GM12878 (cell line): Measurements from ENCODE around the gene IL18RAP. TPM values are rescaled to one million over a fixed set of nuclear protein-coding genes. Genes with fewer than 3 reads are reported as not detected.

Source experiments
- ATAC-seq: fragments of 200-7000 bp; cut with Tn5 transposase; 3 replicates; pipeline ENCODE4 v1.9.1; 2020; ENCODE audit warnings: mild to moderate bottlenecking, moderate library complexity
- BruUV-seq: library from RNA; stranded (reverse); fragments of 400-500 nt; replicated peaks from 2 replicates; lab custom pipeline; 2021; lab: Mats Ljungman, UMichigan
- CTCF ChIA-PET: fragments of 300-600 bp; sonication (Branson Sonifier 250); formaldehyde crosslinking; extraction: SDS; loops from one replicate; lab custom pipeline; 2021; ENCODE audit warnings: inconsistent platforms; lab: Yijun Ruan, JAX
- POLR2A ChIA-PET: fragments of 350-600 bp; formaldehyde crosslinking; extraction: SDS; loops from one replicate; lab custom pipeline; 2021; ENCODE audit warnings: inconsistent platforms; lab: Charles Lee
- RAD21 ChIA-PET: fragments of 300-600 bp; sonication (Branson Sonifier 250); formaldehyde crosslinking; loops from one replicate; lab custom pipeline; 2023; ENCODE audit warnings: antibody characterized with exemption; ENCODE audit not compliant: unreplicated experiment; lab: Charles Lee
- SMC1A ChIA-PET: fragments of 300-600 bp; sonication (Branson Sonifier 250); formaldehyde crosslinking; loops from one replicate; lab custom pipeline; 2023; ENCODE audit not compliant: unreplicated experiment, uncharacterized antibody; lab: Charles Lee
- DNase-seq: peaks from one replicate; pipeline ENCODE4 v3.0.0-alpha.2; 2011; ENCODE audit warnings: low read depth, low spot score
- FAIRE-seq: peaks from 3 replicates; lab custom pipeline; 2011; peaks lifted over from hg19 to GRCh38; lab: Jason Lieb, UNC
- H2AFZ ChIP-seq: 2 replicates; pipeline ENCODE4 v1.6.0; 2011; ENCODE audit warnings: low read depth, low read length, control low read depth; ENCODE audit not compliant: control insufficient read depth
- H3K27ac ChIP-seq: 2 replicates; pipeline ENCODE4 v1.5.1; 2011; ENCODE audit warnings: control low read depth; ENCODE audit not compliant: control insufficient read depth, insufficient read depth
- H3K27me3 ChIP-seq, 2 experiments: replicated peaks in 1 of 2; 2 replicates each; pipeline versions ENCODE4 v1.6.0 to v1.6.1; 2011; ENCODE audit warnings: low read length in 1 of 2; ENCODE audit not compliant: control insufficient read depth in 2 of 2, insufficient read depth in 2 of 2
- H3K36me3 ChIP-seq, 2 experiments: 2 replicates each; pipeline ENCODE4 v1.5.1; 2011; ENCODE audit warnings: low read length in 1 of 2; ENCODE audit not compliant: control insufficient read depth in 2 of 2, insufficient read depth in 2 of 2
- H3K4me1 ChIP-seq: 2 replicates; pipeline ENCODE4 v1.6.1; 2011; ENCODE audit warnings: mild to moderate bottlenecking, low read length, moderate library complexity, mixed read lengths; ENCODE audit not compliant: control insufficient read depth, insufficient read depth
- H3K4me2 ChIP-seq: 2 replicates; pipeline ENCODE4 v1.6.0; 2011; ENCODE audit warnings: control low read depth; ENCODE audit not compliant: control insufficient read depth, insufficient read depth
- H3K4me3 ChIP-seq: fragments of 200-600 bp; sonication (generic); 2 replicates; pipeline ENCODE4 v1.5.1; 2016
- H3K79me2 ChIP-seq: 2 replicates; pipeline ENCODE4 v1.6.0; 2011; ENCODE audit warnings: low read length; ENCODE audit not compliant: control insufficient read depth, insufficient read depth
- H3K9ac ChIP-seq: 2 replicates; pipeline ENCODE4 v1.8.0; 2011; ENCODE audit warnings: low read length, control low read depth, mixed read lengths; ENCODE audit not compliant: control insufficient read depth, insufficient read depth
- H3K9me3 ChIP-seq: replicated peaks from 3 replicates; pipeline ENCODE4 v1.5.1; 2011; ENCODE audit warnings: mild to moderate bottlenecking, low read length; ENCODE audit not compliant: control insufficient read depth, insufficient read depth
- H4K20me1 ChIP-seq: 2 replicates; pipeline ENCODE4 v1.6.0; 2011; ENCODE audit not compliant: control insufficient read depth, insufficient read depth
- IRF4 ChIP-seq: IDR thresholded peaks from 2 replicates; pipeline ENCODE4 v1.6.1; 2011; ENCODE audit warnings: low read depth, low read length
- MEF2A ChIP-seq: IDR thresholded peaks from 2 replicates; pipeline ENCODE4 v1.6.1; 2011; ENCODE audit warnings: low read depth, mild to moderate bottlenecking, low read length, moderate library complexity; ENCODE audit not compliant: insufficient read depth
- MYB ChIP-seq: fragments of 150-350 bp; IDR thresholded peaks from 2 replicates; pipeline ENCODE4 v1.6.1; 2014; ENCODE audit warnings: mild to moderate bottlenecking, low read depth, low read length, borderline replicate concordance
- NRF1 ChIP-seq: conservative IDR thresholded peaks from 2 replicates; pipeline ENCODE4 v1.6.1; 2011; ENCODE audit warnings: mild to moderate bottlenecking, low read depth, low read length, improper control_type of control experiment
- PML ChIP-seq: IDR thresholded peaks from 2 replicates; pipeline ENCODE4 v1.6.1; 2012; ENCODE audit warnings: low read length, inconsistent platforms
- POLR2A ChIP-seq: IDR thresholded peaks from 2 replicates; pipeline ENCODE4 v1.6.1; 2011; ENCODE audit warnings: low read depth, mild to moderate bottlenecking, low read length
- WGBS: methylation state at CpG from one replicate; pipeline ENCODE4 v1.1.6; 2016; ENCODE audit warnings: low lambda C conversion rate; ENCODE audit not compliant: insufficient replicate concordance, insufficient coverage; ENCODE audit errors: missing lambda C conversion rate; 5-methylcytosine and 5-hydroxymethylcytosine counted together
- in situ Hi-C: fragments of 300-500 bp; cut with MboI; formaldehyde crosslinking; loops from 9 replicates; pipeline ENCODE4 v1.14.3; 2018; ENCODE audit warnings: mixed read lengths
- intact Hi-C: fragments of 100-400 bp; cut with micrococcal nuclease; formaldehyde crosslinking; loops from one replicate; pipeline ENCODE4 v1.14.2; 2022; ENCODE audit not compliant: unreplicated experiment
- microRNA-seq: library from miRNA; unstranded; fragments of <30 nt; microRNA quantifications from one replicate; pipeline ENCODE4, GENCODE V29; 2018
- polyA plus RNA-seq, 11 experiments: library from polyadenylated mRNA; depleted of rRNA in 4 of 11; unstranded in 6 of 11; stranded (reverse) in 5 of 11; fragments of >200 nt; fragmentation: Nextera tagmentation in 4 of 11; fragmentation: Illumina TruSeq in 1 of 11; extraction: Ambion mirVana in 4 of 11; extraction: Trizol in 1 of 11; gene quantifications; 1 replicate in 1 of 11; 2 replicates in 10 of 11; pipeline versions ENCODE4 v1.2.1 to v1.2.3, GENCODE V29; 2011 to 2016; ENCODE audit warnings: inconsistent platforms in 2 of 11, missing spikeins in 2 of 11, low read depth in 1 of 11
- small RNA-seq: library from RNA; depleted of rRNA; stranded (forward); fragments of <200 nt; gene quantifications from one replicate; pipeline ENCODE3, GENCODE V24; 2014
- total RNA-seq, 4 experiments: library from RNA; depleted of rRNA in 3 of 4; stranded (reverse); fragments of >200 nt in 3 of 4; fragmentation: Illumina TruSeq in 1 of 4; extraction: Trizol in 1 of 4; gene quantifications; 2 replicates each; pipeline versions ENCODE4 v1.2.1 to v1.2.3, GENCODE V29; 2013 to 2021

IL18RAP gene
- total and polyA plus RNA-seq, 10 of the 15 experiments (the other 5 are each of a cell fraction or from before 2014, with no cell fraction given) = 0.37 to 1.6 (median 0.75) TPM; not detected in 1

GRCh38 chr2:102499558-102499957, 76.6 kb downstream of the IL18RAP start:
- SMC1A ChIA-PET = interaction anchor here (1.1 kb wide), 1 partner anchor 65 kb away, joined by 3 read pairs; no protein-coding TSS in a partner anchor
- no peak for ATAC-seq
- 32% methylated on average over 1 of the region's 1 CpG for whole genome bisulfite sequencing
- TF ChIP-seq NRF1 (no peak), IRF4 (no peak), MEF2A (no peak), PML (no peak), MYB (no peak), POLR2A (no peak)
- Histone ChIP-seq H3K9ac (no peak overlapping the region), H3K4me1 (no peaks in the 10 kb centered on the region), H3K4me2 (no peak overlapping the region), H3K9me3 (no peaks in the 10 kb centered on the region), H4K20me1 (no peaks in the 10 kb centered on the region), H3K27me3 (no peaks in the 10 kb centered on the region; a peak in 1 of 4 replicates), H3K4me3 (no peak overlapping the region), H3K79me2 (no peaks in the 10 kb centered on the region), H3K36me3 (no peaks in the 10 kb centered on the region), H2AFZ (no peak overlapping the region), H3K27ac (no peak overlapping the region)
- no TSS peak for BruUV-seq
- CTCF ChIA-PET = interaction anchor here (3.2 kb wide), 1 partner anchor 27 kb away, joined by 10 read pairs; the partner anchor contains the start of gene SLC9A4
- intact Hi-C loops (no loop called here), in situ Hi-C loops (no loop called here)
- RAD21 ChIA-PET = no interaction called here
- no peak for FAIRE-seq
- DNase-seq = no peak
- POLR2A ChIA-PET = no interaction called here

Small RNA genes lying within 50 kb of the gene (microRNA-seq; reads per million reads assigned to microRNA genes)
- gene MIR4772 = 1.3 reads per million

Small RNA genes lying within 50 kb of the gene (small RNA-seq; reads per million reads assigned to genes)
- gene MIR4772 = 1.1 reads per million, percentile 36 among the genes with 10 or more reads in this experiment

Other genes with a start within 250 kb of the IL18RAP start
- gene IL1RL2, start 236.1 kb upstream of the IL18RAP start, total RNA-seq (2014; rRNA removed) = not detected in 2 replicates
- not detected in 2 replicates for gene IL1RL2, start 236.1 kb upstream of the IL18RAP start, total RNA-seq (2014; rRNA removed; fragmentation: Illumina TruSeq; extraction: Trizol)
- gene IL1RL2, start 236.1 kb upstream of the IL18RAP start, total RNA-seq (2021) = not detected in 2 replicates
- not detected in 2 replicates for gene IL1RL2, start 236.1 kb upstream of the IL18RAP start, polyA plus RNA-seq (2011; rRNA removed)
- not detected in 2 replicates for gene IL1RL2, start 236.1 kb upstream of the IL18RAP start, polyA plus RNA-seq (2014; fragmentation: Illumina TruSeq; extraction: Trizol)
- not detected for gene IL1RL2, start 236.1 kb upstream of the IL18RAP start, polyA plus RNA-seq (2014; fragmentation: Nextera tagmentation; extraction: Ambion mirVana)
- gene IL1RL2, start 236.1 kb upstream of the IL18RAP start, polyA plus RNA-seq (2014; rRNA removed) = not detected in 2 replicates
- gene IL1RL2, start 236.1 kb upstream of the IL18RAP start, polyA plus RNA-seq (2016; fragmentation: Nextera tagmentation; extraction: Ambion mirVana) = not detected
- not detected in 2 replicates for gene IL1RL1, start 111.6 kb upstream of the IL18RAP start, total RNA-seq (2014; rRNA removed)
- not detected in 2 replicates for gene IL1RL1, start 111.6 kb upstream of the IL18RAP start, total RNA-seq (2014; rRNA removed; fragmentation: Illumina TruSeq; extraction: Trizol)
- 0.18 TPM in 1 of 2 replicates, not detected in the other for gene IL1RL1, start 111.6 kb upstream of the IL18RAP start, total RNA-seq (2021)
- 0.06 and 0.08 TPM in 2 replicates for gene IL1RL1, start 111.6 kb upstream of the IL18RAP start, polyA plus RNA-seq (2011; rRNA removed)
- gene IL1RL1, start 111.6 kb upstream of the IL18RAP start, polyA plus RNA-seq (2014; fragmentation: Illumina TruSeq; extraction: Trizol) = not detected in 2 replicates
- not detected for gene IL1RL1, start 111.6 kb upstream of the IL18RAP start, polyA plus RNA-seq (2014; fragmentation: Nextera tagmentation; extraction: Ambion mirVana)
- gene IL1RL1, start 111.6 kb upstream of the IL18RAP start, polyA plus RNA-seq (2014; rRNA removed) = not detected in 2 replicates
- not detected for gene IL1RL1, start 111.6 kb upstream of the IL18RAP start, polyA plus RNA-seq (2016; fragmentation: Nextera tagmentation; extraction: Ambion mirVana)
- gene IL18R1, start 67.4 kb upstream of the IL18RAP start, total RNA-seq (2014; rRNA removed) = 10.5 and 12.8 TPM in 2 replicates
- gene IL18R1, start 67.4 kb upstream of the IL18RAP start, total RNA-seq (2014; rRNA removed; fragmentation: Illumina TruSeq; extraction: Trizol) = 11.6 and 14.6 TPM in 2 replicates
- 10.0 and 10.4 TPM in 2 replicates for gene IL18R1, start 67.4 kb upstream of the IL18RAP start, total RNA-seq (2021)
- 15.5 and 23.0 TPM in 2 replicates for gene IL18R1, start 67.4 kb upstream of the IL18RAP start, polyA plus RNA-seq (2011; rRNA removed)
- gene IL18R1, start 67.4 kb upstream of the IL18RAP start, polyA plus RNA-seq (2014; fragmentation: Illumina TruSeq; extraction: Trizol) = 11.0 and 11.3 TPM in 2 replicates
- 1 to 10 TPM; 3.5 to 3.8 TPM for gene IL18R1, start 67.4 kb upstream of the IL18RAP start, polyA plus RNA-seq (2014; fragmentation: Nextera tagmentation; extraction: Ambion mirVana)
- gene IL18R1, start 67.4 kb upstream of the IL18RAP start, polyA plus RNA-seq (2014; rRNA removed) = 9.0 and 12.0 TPM in 2 replicates
- 10 to 100 TPM; 10.9 to 14.3 TPM for gene IL18R1, start 67.4 kb upstream of the IL18RAP start, polyA plus RNA-seq (2016; fragmentation: Nextera tagmentation; extraction: Ambion mirVana)
- not detected in 2 replicates for gene SLC9A4, start 50.1 kb downstream of the IL18RAP start, total RNA-seq (2014; rRNA removed)
- not detected in 2 replicates for gene SLC9A4, start 50.1 kb downstream of the IL18RAP start, total RNA-seq (2014; rRNA removed; fragmentation: Illumina TruSeq; extraction: Trizol)
- gene SLC9A4, start 50.1 kb downstream of the IL18RAP start, total RNA-seq (2021) = 0.05 and 0.10 TPM in 2 replicates
- not detected in 2 replicates for gene SLC9A4, start 50.1 kb downstream of the IL18RAP start, polyA plus RNA-seq (2011; rRNA removed)
- not detected in 2 replicates for gene SLC9A4, start 50.1 kb downstream of the IL18RAP start, polyA plus RNA-seq (2014; fragmentation: Illumina TruSeq; extraction: Trizol)
- not detected for gene SLC9A4, start 50.1 kb downstream of the IL18RAP start, polyA plus RNA-seq (2014; fragmentation: Nextera tagmentation; extraction: Ambion mirVana)
- not detected in 2 replicates for gene SLC9A4, start 50.1 kb downstream of the IL18RAP start, polyA plus RNA-seq (2014; rRNA removed)
- not detected for gene SLC9A4, start 50.1 kb downstream of the IL18RAP start, polyA plus RNA-seq (2016; fragmentation: Nextera tagmentation; extraction: Ambion mirVana)
- gene SLC9A2, start 196.4 kb downstream of the IL18RAP start, total RNA-seq (2014; rRNA removed) = 0.85 and 0.87 TPM in 2 replicates
- gene SLC9A2, start 196.4 kb downstream of the IL18RAP start, total RNA-seq (2014; rRNA removed; fragmentation: Illumina TruSeq; extraction: Trizol) = 0.76 and 1.2 TPM in 2 replicates
- gene SLC9A2, start 196.4 kb downstream of the IL18RAP start, total RNA-seq (2021) = 0.80 and 1.2 TPM in 2 replicates
- 0.81 and 0.99 TPM in 2 replicates for gene SLC9A2, start 196.4 kb downstream of the IL18RAP start, polyA plus RNA-seq (2011; rRNA removed)
- 1.00 and 1.2 TPM in 2 replicates for gene SLC9A2, start 196.4 kb downstream of the IL18RAP start, polyA plus RNA-seq (2014; fragmentation: Illumina TruSeq; extraction: Trizol)
- under 1 TPM; 0.13 to 0.26 TPM for gene SLC9A2, start 196.4 kb downstream of the IL18RAP start, polyA plus RNA-seq (2014; fragmentation: Nextera tagmentation; extraction: Ambion mirVana)
- gene SLC9A2, start 196.4 kb downstream of the IL18RAP start, polyA plus RNA-seq (2014; rRNA removed) = 1.2 and 2.0 TPM in 2 replicates
- gene SLC9A2, start 196.4 kb downstream of the IL18RAP start, polyA plus RNA-seq (2016; fragmentation: Nextera tagmentation; extraction: Ambion mirVana) = under 1 TPM; 0.29 to 0.70 TPM